Central memory CD8-positive, alpha-beta T cell (primary cell): Measurements from ENCODE around the gene ZNF362.
"Not testable (repeated sequence)": the region's sequence is repeated elsewhere in the genome, so short reads cannot be mapped to it uniquely, and the experiment has no call there.

Experiments used
- ATAC-seq: fragments of 150-1000 bp; cut with Tn5 transposase; replicated peaks from 2 replicates; pipeline ENCODE4 v1.10.0; 2022; ENCODE audit warnings: mild to moderate bottlenecking, moderate FRiP score, moderate number of reproducible peaks; ENCODE audit not compliant: poor library complexity, severe bottlenecking; ENCODE audit errors: extremely low read depth
- DNase-seq, 2 donors: peaks; one replicate each; pipeline ENCODE4 v3.0.0; 2021; ENCODE audit warnings: low spot score in 2 of 2
- H3K27ac Mint-ChIP-seq: one replicate; pipeline ENCODE4 v1.8.0; 2022; ENCODE audit warnings: low read depth, mild to moderate bottlenecking, moderate library complexity, mixed read lengths
- H3K27me3 Mint-ChIP-seq: one replicate; pipeline ENCODE4 v1.8.0; 2022; ENCODE audit warnings: mixed read lengths
- H3K36me3 Mint-ChIP-seq: one replicate; pipeline ENCODE4 v1.8.0; 2022; ENCODE audit warnings: mild to moderate bottlenecking, moderate library complexity, mixed read lengths; ENCODE audit not compliant: insufficient read depth
- H3K4me1 Mint-ChIP-seq: one replicate; pipeline ENCODE4 v1.8.0; 2022; ENCODE audit warnings: mixed read lengths
- H3K4me3 Mint-ChIP-seq: one replicate; pipeline ENCODE4 v1.8.0; 2022; ENCODE audit warnings: mild to moderate bottlenecking, moderate library complexity, mixed read lengths
- H3K9me3 Mint-ChIP-seq: one replicate; pipeline ENCODE4 v1.8.0; 2022; ENCODE audit warnings: mixed read lengths

Gene ZNF362

DNA sequence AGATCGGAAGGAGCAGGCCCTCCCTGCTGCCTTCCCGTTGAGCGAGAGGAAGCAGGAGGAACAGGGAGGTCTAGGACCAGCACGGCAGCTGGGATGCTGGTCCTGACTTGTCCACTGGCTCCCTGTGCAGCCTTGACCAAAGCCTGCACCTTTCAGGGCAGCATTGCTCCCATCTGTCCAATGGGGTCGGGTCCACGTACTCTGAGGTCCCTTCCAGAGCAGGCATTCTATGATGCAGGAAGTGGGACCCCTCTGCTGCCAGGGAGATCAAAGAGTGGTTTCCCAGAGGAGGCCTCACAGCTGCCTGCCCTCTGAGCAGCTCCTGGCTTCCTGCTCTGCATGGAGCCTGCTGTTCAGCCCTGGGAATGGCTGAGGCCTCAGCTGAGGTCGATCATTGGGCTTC, 21.7 kb upstream of the ZNF362 start:
- no peak overlapping the region for H3K27ac Mint-ChIP-seq
- no peaks in the 10 kb centered on the region for H3K36me3 Mint-ChIP-seq
- H3K9me3 Mint-ChIP-seq = no peaks in the 10 kb centered on the region
- H3K27me3 Mint-ChIP-seq = peaks cover 18% of the 10 kb centered on the region
- no peak overlapping the region for H3K4me3 Mint-ChIP-seq
- DNase-seq = no peak
- no peak for ATAC-seq
- H3K4me1 Mint-ChIP-seq = no peaks in the 10 kb centered on the region

DNA sequence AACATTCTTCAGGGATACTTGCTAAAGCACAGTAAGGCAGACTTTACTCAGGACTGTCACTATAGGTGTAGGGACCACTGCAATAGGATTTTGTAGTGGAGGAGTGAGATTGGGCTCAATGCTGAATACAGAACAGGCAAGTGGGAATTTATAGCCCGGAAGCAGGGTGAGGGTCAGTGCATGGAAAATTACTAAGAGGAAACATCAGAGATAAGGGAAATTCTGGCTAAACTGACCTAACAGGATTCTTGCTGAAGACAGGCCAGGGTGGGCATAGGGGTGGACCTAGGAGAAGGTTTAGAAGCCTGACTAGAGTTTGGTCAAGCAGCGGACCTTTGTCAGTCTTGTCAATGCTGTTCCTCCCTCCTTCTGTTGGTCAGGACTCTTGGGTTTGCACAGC, 20.8 kb upstream of the ZNF362 start:
- peaks cover 21% of the 10 kb centered on the region for H3K27me3 Mint-ChIP-seq
- DNase-seq (no peak), ATAC-seq (no peak)
- H3K4me3 Mint-ChIP-seq = no peak overlapping the region
- no peak overlapping the region for H3K27ac Mint-ChIP-seq
- H3K4me1 Mint-ChIP-seq = no peaks in the 10 kb centered on the region
- H3K36me3 Mint-ChIP-seq = no peaks in the 10 kb centered on the region
- H3K9me3 Mint-ChIP-seq = no peaks in the 10 kb centered on the region

DNA sequence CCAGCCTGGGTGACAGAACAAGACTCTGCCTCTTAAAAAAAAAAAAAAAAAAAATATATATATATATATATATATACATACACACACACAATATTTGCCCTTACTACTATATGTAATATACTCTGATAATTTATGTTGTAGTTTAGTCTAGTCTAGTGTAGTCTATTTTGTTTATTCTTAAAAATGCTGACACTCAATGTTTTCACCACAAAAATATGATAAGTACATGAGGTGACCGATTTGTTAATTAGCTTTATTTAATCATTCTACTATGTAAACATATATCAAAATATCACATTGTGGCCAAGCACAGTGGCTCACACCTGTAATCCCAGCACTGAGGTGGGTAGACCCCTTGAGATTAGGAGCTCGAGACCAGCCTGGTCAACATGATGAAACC, 19.8 kb upstream of the ZNF362 start:
- Mint-ChIP-seq H3K4me3 (no peak overlapping the region), H3K27me3 (peaks cover 21% of the 10 kb centered on the region), H3K4me1 (no peaks in the 10 kb centered on the region), H3K27ac (no peak overlapping the region), H3K36me3 (no peaks in the 10 kb centered on the region), H3K9me3 (no peaks in the 10 kb centered on the region)
- no peak for DNase-seq
- no peak for ATAC-seq

DNA sequence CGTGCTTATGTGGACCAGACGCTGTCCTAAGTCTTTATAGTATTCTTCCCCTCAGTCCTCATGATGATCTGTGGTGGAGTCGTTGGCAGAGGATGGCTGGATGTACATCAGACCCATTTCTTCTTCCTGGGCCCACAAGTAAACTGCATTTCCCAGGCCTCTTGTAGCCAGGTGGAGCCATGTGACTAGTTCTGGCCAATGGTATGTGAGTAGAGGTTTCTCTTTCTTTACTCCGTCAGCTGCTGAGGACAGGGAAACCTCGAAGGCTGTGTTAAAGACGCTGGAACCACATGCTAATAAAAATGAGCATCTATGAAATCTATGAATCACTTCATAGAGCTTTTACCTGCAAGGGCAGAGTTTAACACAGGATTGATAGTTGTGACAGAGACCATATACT, 18.7 kb upstream of the ZNF362 start:
- Mint-ChIP-seq H3K27me3 (peaks cover 20% of the 10 kb centered on the region), H3K4me3 (no peak overlapping the region)
- peak; percentile 83 for ATAC-seq

DNA sequence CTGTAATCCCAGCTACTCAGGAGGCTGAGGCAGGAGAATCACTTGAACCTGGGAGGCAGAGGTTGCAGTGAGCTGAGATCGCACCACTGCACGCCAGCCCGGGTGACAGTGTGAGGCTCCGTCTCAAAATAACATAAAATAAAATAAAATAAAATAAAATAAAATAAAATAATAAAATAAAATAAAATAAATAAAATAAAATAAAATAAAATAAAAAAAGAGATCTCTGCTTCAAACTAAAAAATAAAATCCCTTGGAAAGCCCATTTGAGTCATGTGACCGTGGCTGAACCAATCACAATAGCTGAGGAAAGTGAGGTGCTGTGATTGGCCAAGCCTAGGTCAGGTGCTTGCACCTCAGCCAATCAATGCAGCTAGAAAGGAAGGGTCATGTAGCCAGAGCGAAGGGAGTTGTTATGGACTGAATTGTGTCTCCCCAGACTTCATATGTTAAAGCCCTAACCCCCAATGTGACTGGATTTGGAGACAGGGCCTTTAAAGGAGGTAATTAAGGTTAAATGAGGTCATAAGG, 18.0 kb upstream of the ZNF362 start:
- H3K4me3 Mint-ChIP-seq, ATAC-seq, H3K4me1 Mint-ChIP-seq, H3K27ac Mint-ChIP-seq, H3K9me3 Mint-ChIP-seq, H3K36me3 Mint-ChIP-seq, DNase-seq: not testable (repeated sequence)
- H3K27me3 Mint-ChIP-seq = peaks cover 14% of the 10 kb centered on the region

More for the DNA sequence above, 18.7 kb upstream of the ZNF362 start:
- no peak overlapping the region for H3K27ac Mint-ChIP-seq
- no peak for DNase-seq
- H3K9me3 Mint-ChIP-seq = no peaks in the 10 kb centered on the region
- no peaks in the 10 kb centered on the region for H3K4me1 Mint-ChIP-seq
- peaks cover 2% of the 10 kb centered on the region for H3K36me3 Mint-ChIP-seq

DNA sequence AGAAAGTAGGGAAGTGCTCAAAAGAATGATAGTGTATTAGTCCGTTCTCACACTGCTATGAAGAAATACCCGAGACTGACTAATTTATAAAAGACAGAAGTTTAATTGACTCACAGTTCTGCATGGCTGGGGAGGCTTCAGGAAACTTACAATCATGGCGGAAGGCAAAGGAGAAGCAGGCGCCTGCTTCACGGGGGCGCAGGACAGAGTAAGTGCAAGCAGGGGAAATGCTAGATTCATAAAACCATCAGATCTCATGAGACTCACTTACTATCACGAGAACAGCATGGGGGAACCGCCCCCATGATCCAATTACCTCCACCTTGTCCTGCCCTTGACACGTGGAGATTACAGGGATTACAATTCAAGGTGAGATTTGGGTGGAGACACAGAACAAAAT, 16.9 kb upstream of the ZNF362 start:
- H3K4me3 Mint-ChIP-seq, H3K9me3 Mint-ChIP-seq, H3K36me3 Mint-ChIP-seq, DNase-seq, ATAC-seq, H3K27ac Mint-ChIP-seq, H3K4me1 Mint-ChIP-seq: not testable (repeated sequence)
- peaks cover 10% of the 10 kb centered on the region for H3K27me3 Mint-ChIP-seq

DNA sequence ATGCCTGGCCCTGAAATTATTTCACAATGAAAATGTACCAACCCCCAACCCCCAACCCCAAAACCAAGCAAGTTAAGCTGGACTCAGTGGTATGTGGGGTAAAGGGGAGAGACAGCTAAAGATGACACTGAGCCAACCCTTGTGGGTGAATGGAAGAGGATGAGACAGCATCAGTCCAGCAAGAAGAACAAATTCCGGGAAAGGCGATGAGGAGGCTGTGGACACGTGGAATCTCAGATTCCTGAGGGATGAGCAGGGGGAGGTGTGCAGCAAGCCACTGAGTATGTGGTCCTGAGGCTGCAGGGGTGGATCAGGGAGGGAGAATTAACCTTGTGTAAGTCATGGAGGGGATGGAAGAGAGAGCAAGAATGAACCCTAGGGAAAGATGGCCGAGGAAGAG, 14.4 kb upstream of the ZNF362 start:
- no peaks in the 10 kb centered on the region for H3K9me3 Mint-ChIP-seq
- H3K36me3 Mint-ChIP-seq = peaks cover 2% of the 10 kb centered on the region
- H3K27me3 Mint-ChIP-seq = peaks cover 10% of the 10 kb centered on the region
- no peak for DNase-seq
- no peak overlapping the region for H3K4me3 Mint-ChIP-seq
- H3K27ac Mint-ChIP-seq = no peak overlapping the region
- ATAC-seq = no peak
- H3K4me1 Mint-ChIP-seq = no peaks in the 10 kb centered on the region

DNA sequence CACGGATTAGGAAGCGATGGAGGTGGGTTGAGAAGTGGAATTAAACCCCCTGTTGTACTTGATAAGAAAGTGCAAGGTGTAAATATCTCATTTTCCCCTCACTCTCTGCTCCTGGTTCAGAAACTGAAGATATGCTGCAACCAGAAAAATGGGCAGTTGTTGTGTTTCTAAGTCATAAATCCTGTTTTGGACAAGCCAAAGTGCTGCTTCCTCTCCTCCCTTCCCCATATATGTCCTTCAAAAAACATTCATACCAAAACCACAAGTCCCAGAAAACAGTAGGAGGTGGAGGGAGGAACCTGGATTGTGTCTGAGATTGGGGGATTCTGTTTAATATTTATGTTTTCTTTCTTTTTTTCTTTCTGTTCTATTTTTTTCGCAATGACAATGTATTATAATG, 13.6 kb upstream of the ZNF362 start:
- ATAC-seq = no peak

DNA sequence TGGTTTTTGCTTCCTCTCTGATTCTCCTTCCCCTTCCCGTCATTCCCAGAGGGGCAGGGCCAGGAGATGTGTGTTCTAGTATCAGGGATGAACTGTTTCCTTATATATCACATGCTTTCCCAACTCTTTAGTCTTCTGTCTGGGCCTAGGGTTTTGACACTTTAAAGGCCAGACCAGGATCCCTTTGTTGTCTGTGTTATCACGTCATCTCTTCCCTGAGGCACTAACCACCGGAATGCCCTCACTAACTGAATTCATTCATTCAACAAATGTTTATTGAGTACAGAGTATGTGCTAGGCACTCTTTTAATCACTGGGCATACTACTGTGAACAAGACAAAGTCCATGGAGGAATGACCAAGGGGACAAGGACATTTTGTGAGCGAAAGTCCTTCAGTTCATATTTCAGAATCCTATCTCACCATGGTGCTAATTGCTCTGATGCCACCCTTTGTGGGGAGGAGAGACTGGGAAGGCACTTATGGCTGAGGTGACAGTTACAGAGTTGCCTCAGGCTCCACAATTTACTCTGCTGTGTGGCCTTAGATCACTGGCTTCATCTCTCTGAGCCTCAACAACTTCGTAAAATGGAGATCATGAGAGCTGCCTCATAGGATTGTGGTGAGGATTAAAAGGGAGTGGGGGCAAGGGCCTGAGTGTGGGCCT, 12.0 kb upstream of the ZNF362 start:
- Mint-ChIP-seq H3K9me3 (no peaks in the 10 kb centered on the region), H3K27me3 (peaks cover 19% of the 10 kb centered on the region), H3K27ac (no peak overlapping the region), H3K36me3 (peaks cover 2% of the 10 kb centered on the region), H3K4me3 (no peak overlapping the region), H3K4me1 (no peaks in the 10 kb centered on the region)
- no peak for DNase-seq
- no peak for ATAC-seq

More for the DNA sequence above, 13.6 kb upstream of the ZNF362 start:
- Mint-ChIP-seq H3K4me1 (no peaks in the 10 kb centered on the region), H3K36me3 (peaks cover 2% of the 10 kb centered on the region), H3K9me3 (no peaks in the 10 kb centered on the region), H3K27ac (no peak overlapping the region), H3K27me3 (peaks cover 10% of the 10 kb centered on the region), H3K4me3 (no peak overlapping the region)
- no peak for DNase-seq

DNA sequence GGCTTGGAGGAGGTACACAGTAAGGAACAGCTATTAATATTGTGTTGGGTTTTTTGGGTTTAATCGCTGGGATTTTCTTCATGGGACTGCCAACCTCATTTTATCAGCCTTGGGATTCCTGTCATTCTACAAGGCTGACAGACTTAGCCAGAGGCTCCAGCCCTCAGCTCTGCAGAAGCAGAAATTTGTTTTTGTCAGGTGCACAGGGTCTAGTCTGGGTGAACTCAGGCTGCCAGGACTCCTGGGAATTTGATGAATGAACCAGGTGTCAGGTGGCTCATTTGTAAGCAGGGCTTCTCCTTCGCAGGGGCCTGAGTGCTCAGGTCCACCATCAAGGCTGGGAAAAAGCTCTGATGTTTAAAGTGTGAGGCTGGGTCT, 11.5 kb upstream of the ZNF362 start:
- Mint-ChIP-seq H3K27me3 (peaks cover 17% of the 10 kb centered on the region), H3K4me1 (no peaks in the 10 kb centered on the region), H3K27ac (no peak overlapping the region), H3K36me3 (peaks cover 2% of the 10 kb centered on the region), H3K4me3 (no peak overlapping the region), H3K9me3 (no peaks in the 10 kb centered on the region)
- DNase-seq (no peak), ATAC-seq (no peak)

DNA sequence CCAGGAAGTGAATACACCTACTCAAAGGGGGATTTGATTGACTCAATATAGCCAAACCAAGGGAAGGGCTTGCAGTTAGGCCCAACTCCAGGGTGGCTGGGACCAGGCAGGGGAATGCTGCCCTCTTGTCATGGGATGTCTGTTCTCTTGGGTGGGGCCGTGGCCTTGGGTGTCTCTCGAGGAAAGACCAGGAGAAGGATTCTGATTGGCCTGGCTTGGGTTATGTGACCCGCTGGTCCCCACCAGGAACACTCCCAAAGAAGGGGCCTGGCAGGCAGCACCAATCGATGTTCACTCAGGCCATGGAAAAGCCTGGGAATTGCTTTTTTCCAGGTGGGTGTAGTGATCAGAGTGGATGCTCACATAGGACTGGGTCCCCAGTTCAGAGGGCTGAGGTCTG, 10.1 kb upstream of the ZNF362 start:
- ATAC-seq (no peak), DNase-seq (no peak)
- Mint-ChIP-seq H3K27me3 (peaks cover 28% of the 10 kb centered on the region), H3K27ac (no peak overlapping the region), H3K4me3 (no peak overlapping the region), H3K36me3 (peaks cover 2% of the 10 kb centered on the region), H3K9me3 (no peaks in the 10 kb centered on the region), H3K4me1 (no peaks in the 10 kb centered on the region)

DNA sequence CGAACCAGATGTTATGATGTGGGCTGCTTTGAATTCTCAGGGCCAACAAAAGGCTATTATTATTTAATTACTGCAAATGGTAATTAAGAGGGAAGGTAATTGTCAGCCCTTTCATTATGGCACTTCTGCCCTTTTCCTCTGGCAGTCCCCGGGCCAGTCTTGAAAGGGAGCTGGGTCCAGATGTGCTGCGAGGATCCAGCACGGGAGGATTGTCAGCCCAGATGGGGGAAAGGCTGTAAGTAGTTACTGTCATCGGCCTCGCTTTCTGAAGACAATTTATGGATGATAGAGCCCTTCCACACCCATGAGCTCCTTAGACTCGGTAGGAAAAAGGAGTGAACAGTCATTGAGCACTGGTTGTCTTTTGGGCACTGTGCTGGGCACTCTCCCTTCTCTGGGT, 8.7 kb upstream of the ZNF362 start:
- H3K9me3 Mint-ChIP-seq = no peaks in the 10 kb centered on the region
- DNase-seq = no peak
- H3K4me1 Mint-ChIP-seq = no peaks in the 10 kb centered on the region
- H3K4me3 Mint-ChIP-seq = no peak overlapping the region
- no peak for ATAC-seq
- H3K27me3 Mint-ChIP-seq = peaks cover 30% of the 10 kb centered on the region
- H3K36me3 Mint-ChIP-seq = no peaks in the 10 kb centered on the region
- no peak overlapping the region for H3K27ac Mint-ChIP-seq

DNA sequence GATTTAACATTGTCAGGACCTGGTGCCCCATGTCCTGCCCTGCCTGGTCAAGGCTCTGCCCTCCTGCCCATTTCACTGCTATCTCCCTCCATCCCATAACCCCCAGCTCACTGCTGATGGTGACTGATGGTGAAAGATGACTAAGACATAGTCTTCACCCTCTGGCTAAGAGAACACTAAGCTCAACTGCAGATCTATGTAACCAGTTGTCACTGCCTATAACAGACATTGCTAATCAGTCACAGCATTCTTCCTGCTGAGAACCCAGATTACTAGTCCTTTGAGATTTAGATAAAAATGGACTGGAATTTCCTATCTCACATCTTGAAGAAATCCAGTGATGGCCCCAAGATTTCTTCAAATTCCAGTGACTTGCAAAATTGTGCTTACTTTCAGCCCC, 8.0 kb upstream of the ZNF362 start:
- Mint-ChIP-seq H3K27ac (no peak overlapping the region), H3K4me3 (no peak overlapping the region), H3K9me3 (no peaks in the 10 kb centered on the region), H3K4me1 (no peaks in the 10 kb centered on the region), H3K36me3 (no peaks in the 10 kb centered on the region), H3K27me3 (peaks cover 30% of the 10 kb centered on the region)
- ATAC-seq = no peak
- no peak for DNase-seq
